Lung (tissue), 12 donors: ENCODE results near the gene RNGTT. TPM values are rescaled to one million over a fixed set of nuclear protein-coding genes. Genes with fewer than 3 reads are reported as not detected.

Experiments used
- ATAC-seq: fragments of 200-7000 bp; cut with Tn5 transposase; one replicate; pipeline ENCODE4 v1.9.1; 2020; ENCODE audit warnings: moderate number of reproducible peaks; ENCODE audit not compliant: insufficient read depth, low FRiP score
- DNase-seq, 3 donors: peaks; one replicate each; pipeline ENCODE4 v3.0.0-alpha.2; 2013 to 2017
- H3K27ac ChIP-seq, 2 donors: one replicate each; pipeline ENCODE4 v1.5.1; 2013; ENCODE audit warnings: mild to moderate bottlenecking in 2 of 2, moderate library complexity in 2 of 2, control low read depth in 1 of 2, inconsistent platforms in 1 of 2, low read depth in 1 of 2, low read length in 1 of 2
- H3K27me3 ChIP-seq, 3 donors: one replicate each; pipeline ENCODE4 v1.5.1; 2013; ENCODE audit warnings: low read length in 2 of 3; ENCODE audit not compliant: control insufficient read depth in 3 of 3, insufficient read depth in 3 of 3
- H3K36me3 ChIP-seq, 4 donors: one replicate each; pipeline ENCODE4 v1.5.1; 2013; ENCODE audit warnings: low read length in 4 of 4, mild to moderate bottlenecking in 1 of 4, moderate library complexity in 1 of 4; ENCODE audit not compliant: control insufficient read depth in 4 of 4, insufficient read depth in 4 of 4
- H3K4me1 ChIP-seq, 5 donors: one replicate each; pipeline ENCODE4 v1.5.1; 2013; ENCODE audit warnings: low read length in 5 of 5, mild to moderate bottlenecking in 2 of 5, moderate library complexity in 1 of 5; ENCODE audit not compliant: control insufficient read depth in 5 of 5, insufficient read depth in 5 of 5
- H3K4me3 ChIP-seq: one replicate; pipeline ENCODE4 v1.5.1; 2013; ENCODE audit warnings: mild to moderate bottlenecking, control low read depth, moderate library complexity
- H3K9ac ChIP-seq, 2 donors: one replicate each; pipeline ENCODE4 v1.5.1; 2013; ENCODE audit warnings: low read length in 2 of 2, control low read depth in 1 of 2; ENCODE audit not compliant: insufficient read depth in 1 of 2
- H3K9me3 ChIP-seq, 4 donors: one replicate each; pipeline ENCODE4 v1.5.1; 2013; ENCODE audit warnings: low read length in 3 of 4, mild to moderate bottlenecking in 1 of 4, moderate library complexity in 1 of 4; ENCODE audit not compliant: control insufficient read depth in 4 of 4, insufficient read depth in 3 of 4
- WGBS, 2 donors: extraction: QIAGEN DNeasy Blood & Tissue Kit; methylation state at CpG; one replicate each; pipeline ENCODE4 v1.1.7; 2013; 5-methylcytosine and 5-hydroxymethylcytosine counted together
- polyA plus RNA-seq, 2 donors: library from polyadenylated mRNA; stranded (reverse); fragments of 200-250 nt; gene quantifications; one replicate each; pipeline ENCODE4 v1.2.1, GENCODE V29; 2013
- total RNA-seq, 2 donors: library from RNA; depleted of rRNA in 1 of 2; stranded (reverse); fragments of >200 nt in 1 of 2; gene quantifications; one replicate each; pipeline ENCODE4 v1.2.1, GENCODE V29; 2014 to 2021
- TF ChIP-seq, protein P1 (sequence below): IDR thresholded peaks from 2 replicates; pipeline ENCODE4 v1.5.1; 2012; ENCODE audit warnings: mild to moderate bottlenecking; ENCODE audit errors: control extremely low read depth, extremely low read depth
- donor health status: control.
- donor health status: control.
- donor health status: Bipolar disorder and iron deficiency.
- donor health status: healthy.
- donor health status: DM: yes; HTN: yes; CAD: no.

RNGTT gene
- total and polyA plus RNA-seq, 4 donors, result 3.0 to 25.0 (median 9.2) TPM

DNA sequence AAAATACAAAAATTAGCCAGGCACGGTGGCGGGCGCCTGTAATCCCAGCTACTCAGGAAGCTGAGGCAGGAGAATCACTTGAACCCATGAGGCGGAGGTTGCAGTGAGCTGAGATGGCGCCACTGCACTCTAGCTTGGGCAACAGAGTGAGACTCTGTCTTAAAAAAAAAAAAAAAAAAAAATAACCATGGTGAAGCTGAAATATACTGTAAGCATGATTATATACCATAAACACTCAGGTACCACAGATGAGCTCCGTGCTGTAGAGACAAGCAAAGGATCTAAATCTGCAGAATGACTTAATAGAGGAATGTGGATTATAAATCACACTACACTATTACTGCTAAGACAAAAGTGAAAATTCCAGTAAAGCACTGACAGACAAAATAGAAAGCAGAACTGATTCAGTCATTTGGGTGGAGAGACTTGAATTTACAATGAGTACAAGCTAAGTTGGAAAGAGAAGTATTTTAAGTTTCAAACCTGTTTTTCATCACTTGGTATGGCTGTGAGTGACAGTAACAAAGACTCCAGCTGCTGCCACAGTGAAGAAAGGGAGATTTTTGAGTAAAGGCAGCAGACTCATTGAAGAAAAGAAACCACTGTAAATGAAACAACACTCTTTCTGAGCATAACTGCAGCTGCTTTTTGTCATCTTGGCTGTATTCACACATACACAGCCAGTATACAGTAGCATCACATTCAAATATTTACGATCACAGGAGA lies 322.1 kb downstream of the RNGTT start:
- H3K9ac ChIP-seq, result no peak overlapping the region
- H3K27me3 ChIP-seq, result no peaks in the 10 kb centered on the region
- H3K27ac ChIP-seq, result no peak overlapping the region
- DNase-seq, result peak; percentile 39 to 80 (median 71)
- WGBS, 2 donors, result 88 to 92% methylated on average over 7 of the region's 7 CpGs
- H3K4me1 ChIP-seq, result peaks cover 0 to 6% (median 0%) of the 10 kb centered on the region in 5 donors
- TF ChIP-seq, protein P1, sequence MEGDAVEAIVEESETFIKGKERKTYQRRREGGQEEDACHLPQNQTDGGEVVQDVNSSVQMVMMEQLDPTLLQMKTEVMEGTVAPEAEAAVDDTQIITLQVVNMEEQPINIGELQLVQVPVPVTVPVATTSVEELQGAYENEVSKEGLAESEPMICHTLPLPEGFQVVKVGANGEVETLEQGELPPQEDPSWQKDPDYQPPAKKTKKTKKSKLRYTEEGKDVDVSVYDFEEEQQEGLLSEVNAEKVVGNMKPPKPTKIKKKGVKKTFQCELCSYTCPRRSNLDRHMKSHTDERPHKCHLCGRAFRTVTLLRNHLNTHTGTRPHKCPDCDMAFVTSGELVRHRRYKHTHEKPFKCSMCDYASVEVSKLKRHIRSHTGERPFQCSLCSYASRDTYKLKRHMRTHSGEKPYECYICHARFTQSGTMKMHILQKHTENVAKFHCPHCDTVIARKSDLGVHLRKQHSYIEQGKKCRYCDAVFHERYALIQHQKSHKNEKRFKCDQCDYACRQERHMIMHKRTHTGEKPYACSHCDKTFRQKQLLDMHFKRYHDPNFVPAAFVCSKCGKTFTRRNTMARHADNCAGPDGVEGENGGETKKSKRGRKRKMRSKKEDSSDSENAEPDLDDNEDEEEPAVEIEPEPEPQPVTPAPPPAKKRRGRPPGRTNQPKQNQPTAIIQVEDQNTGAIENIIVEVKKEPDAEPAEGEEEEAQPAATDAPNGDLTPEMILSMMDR, result no peak
- no peak overlapping the region for H3K4me3 ChIP-seq
- H3K9me3 ChIP-seq, result no peaks in the 10 kb centered on the region
- no peak for ATAC-seq
- H3K36me3 ChIP-seq, result no peaks in the 10 kb centered on the region

DNA sequence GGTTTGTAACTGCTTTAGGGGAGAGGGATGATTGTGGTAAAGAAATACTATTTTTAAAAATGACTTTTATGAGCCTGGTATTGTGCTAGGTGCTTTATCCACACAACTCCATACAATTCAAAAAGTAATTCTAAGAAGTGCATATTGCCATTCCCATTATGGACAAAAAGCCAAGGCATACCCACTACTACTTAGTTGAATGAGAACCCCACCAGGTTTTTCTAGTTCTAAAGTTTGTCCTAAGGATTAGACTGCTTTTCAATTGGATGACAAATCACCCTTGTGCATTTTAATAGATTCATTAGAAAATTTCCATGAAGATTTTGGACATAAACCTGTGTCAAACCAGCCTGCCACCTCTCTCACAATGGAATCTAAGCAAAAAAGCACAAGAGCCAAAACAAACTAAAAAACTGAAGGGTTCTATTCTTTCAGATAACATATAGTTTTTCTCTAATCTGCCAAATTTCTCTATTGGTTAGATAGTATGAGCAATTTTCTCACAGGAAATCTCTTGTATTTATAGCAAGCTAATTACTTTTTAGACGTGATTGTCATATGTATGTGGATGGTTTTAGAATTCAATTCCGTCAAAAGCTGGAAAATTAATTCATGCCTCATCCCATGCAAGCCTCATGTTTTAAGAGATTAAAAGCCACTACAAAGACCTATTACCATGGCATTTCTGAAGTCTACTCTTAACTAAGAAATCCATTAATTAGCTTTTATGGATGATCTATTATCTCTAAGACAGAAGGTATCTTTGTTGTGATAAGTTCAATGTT lies 325.5 kb downstream of the RNGTT start:
- ATAC-seq (no peak), DNase-seq (no peak)
- no peak overlapping the region for H3K9ac ChIP-seq
- no peaks in the 10 kb centered on the region for H3K27me3 ChIP-seq
- WGBS, 2 donors, result 87 to 93% methylated on average over 2 of the region's 2 CpGs
- TF ChIP-seq, protein P1, result no peak
- H3K27ac ChIP-seq, result no peak overlapping the region
- no peaks in the 10 kb centered on the region for H3K36me3 ChIP-seq
- no peaks in the 10 kb centered on the region for H3K9me3 ChIP-seq
- no peak overlapping the region for H3K4me3 ChIP-seq
- peaks cover 0 to 6% (median 0%) of the 10 kb centered on the region in 5 donors for H3K4me1 ChIP-seq

DNA sequence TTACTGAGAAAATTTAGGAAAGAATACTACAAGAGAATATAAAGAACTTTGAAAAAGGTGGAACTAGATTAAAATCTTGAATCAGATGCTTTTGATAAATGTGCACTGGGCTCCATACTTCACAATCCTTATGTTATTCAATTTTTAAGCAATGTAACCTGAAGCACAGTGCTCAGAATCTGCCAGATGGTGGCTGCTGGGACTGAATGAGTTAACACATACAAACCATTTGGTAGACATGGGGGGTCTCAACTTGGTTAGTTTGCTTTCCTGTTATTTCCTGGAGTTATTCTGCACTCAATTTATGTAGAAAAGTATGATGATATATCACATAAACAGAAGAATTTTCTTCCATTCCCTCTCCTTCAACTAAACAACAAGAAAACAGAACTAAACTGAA lies 326.5 kb downstream of the RNGTT start:
- no peak overlapping the region for H3K27ac ChIP-seq
- DNase-seq (no peak), ATAC-seq (no peak)
- H3K27me3 ChIP-seq, result no peaks in the 10 kb centered on the region
- H3K4me1 ChIP-seq, result peaks cover 0 to 2% (median 0%) of the 10 kb centered on the region in 5 donors
- no peaks in the 10 kb centered on the region for H3K36me3 ChIP-seq
- TF ChIP-seq, protein P1, result no peak
- no peaks in the 10 kb centered on the region for H3K9me3 ChIP-seq
- H3K9ac ChIP-seq, result no peak overlapping the region
- H3K4me3 ChIP-seq, result no peak overlapping the region
